MM.1S (cell line): Measurements from ENCODE around the gene SNX18.

Source experiments
- DNase-seq: peaks from one replicate; pipeline ENCODE4 v3.0.0-alpha.2; 2015
- H2AFZ ChIP-seq: fragments of 300-600 bp; sonication (generic); 2 replicates; pipeline ENCODE4 v1.6.0; 2016; ENCODE audit warnings: antibody characterized with exemption, low read length
- H3F3A ChIP-seq: fragments of 300-600 bp; sonication (generic); 2 replicates; pipeline ENCODE4 v1.6.1; 2016; ENCODE audit warnings: mild to moderate bottlenecking, antibody characterized with exemption, low read length, moderate library complexity, mixed read lengths; ENCODE audit not compliant: insufficient read depth
- H3K27ac ChIP-seq: fragments of 300-600 bp; sonication (generic); 2 replicates; pipeline ENCODE4 v1.5.1; 2016; ENCODE audit warnings: mild to moderate bottlenecking, low read length
- H3K27me3 ChIP-seq: fragments of 300-600 bp; sonication (generic); replicated peaks from 2 replicates; pipeline ENCODE4 v1.6.0; 2016; ENCODE audit warnings: low read length; ENCODE audit not compliant: insufficient read depth
- H3K36me3 ChIP-seq: fragments of 300-600 bp; sonication (generic); replicated peaks from 2 replicates; pipeline ENCODE4 v1.6.1; 2016; ENCODE audit warnings: mild to moderate bottlenecking, low read length, mixed read lengths; ENCODE audit not compliant: insufficient read depth
- H3K4me1 ChIP-seq: fragments of 300-600 bp; sonication (generic); 2 replicates; pipeline ENCODE4 v1.6.1; 2016; ENCODE audit warnings: low read length, mixed read lengths
- H3K4me2 ChIP-seq: fragments of 300-600 bp; sonication (generic); 2 replicates; pipeline ENCODE4 v1.6.0; 2016; ENCODE audit warnings: low read depth, low read length
- H3K4me3 ChIP-seq: fragments of 300-600 bp; sonication (generic); 2 replicates; pipeline ENCODE4 v1.5.1; 2016; ENCODE audit warnings: low read length, mixed read lengths
- H3K79me2 ChIP-seq: fragments of 300-600 bp; sonication (generic); 2 replicates; pipeline ENCODE4 v1.6.1; 2016; ENCODE audit warnings: mixed run types, low read length, mixed read lengths
- H3K9ac ChIP-seq: fragments of 300-600 bp; sonication (generic); 2 replicates; pipeline ENCODE4 v1.6.1; 2016; ENCODE audit warnings: low read length, mixed read lengths
- H3K9me2 ChIP-seq: fragments of 300-600 bp; sonication (generic); replicated peaks from 2 replicates; pipeline ENCODE4 v1.6.1; 2016; ENCODE audit warnings: mild to moderate bottlenecking, low read length, mixed read lengths; ENCODE audit not compliant: insufficient read depth
- H3K9me3 ChIP-seq: fragments of 300-600 bp; sonication (generic); replicated peaks from 2 replicates; pipeline ENCODE4 v1.6.1; 2016; ENCODE audit warnings: mild to moderate bottlenecking, low read length, mixed read lengths; ENCODE audit not compliant: insufficient read depth
- H4K20me1 ChIP-seq: fragments of 300-600 bp; sonication (generic); 2 replicates; pipeline ENCODE4 v1.6.1; 2016; ENCODE audit warnings: mild to moderate bottlenecking, low read length, moderate library complexity, mixed read lengths; ENCODE audit not compliant: insufficient read depth
- CTCF ChIP-seq: fragments of 300-600 bp; sonication (generic); IDR thresholded peaks from 2 replicates; pipeline ENCODE4 v1.5.1; 2016; ENCODE audit warnings: antibody characterized with exemption, low read length, mixed read lengths
- EZH2 ChIP-seq: fragments of 300-600 bp; sonication (generic); optimal IDR thresholded peaks from 2 replicates; pipeline ENCODE3; 2017; ENCODE audit warnings: low read depth, mild to moderate bottlenecking, antibody characterized with exemption, low read length, mixed read lengths
- EZH2phosphoT487 ChIP-seq: fragments of 300-600 bp; sonication (generic); IDR thresholded peaks from 2 replicates; pipeline ENCODE4 v1.6.1; 2018; ENCODE audit warnings: antibody characterized with exemption, low read length

Gene SNX18

GRCh38 chr5:54518818-54519508, 1.4 kb downstream of the SNX18 start:
- TF ChIP-seq CTCF (no peak), EZH2phosphoT487 (no peak), EZH2 (no peak)
- Histone ChIP-seq H3K4me2 (peak overlapping the region; percentile 81), H3K4me3 (peak overlapping the region; percentile 69), H3K36me3 (no peaks in the 10 kb centered on the region; the same call in 1 of the 2 replicates), H3K9me2 (no peaks in the 10 kb centered on the region), H3F3A (peaks cover 33% of the 10 kb centered on the region), H2AFZ (no peak overlapping the region), H3K9ac (peak overlapping the region; percentile 33; the same call in 1 of the 2 replicates), H3K79me2 (peaks cover 63% of the 10 kb centered on the region), H3K27me3 (no peaks in the 10 kb centered on the region), H4K20me1 (no peaks in the 10 kb centered on the region), H3K4me1 (peaks cover 34% of the 10 kb centered on the region), H3K9me3 (no peaks in the 10 kb centered on the region), H3K27ac (peak overlapping the region; percentile 19; the same call in 1 of the 2 replicates)
- no peak for DNase-seq

- H3F3A ChIP-seq: peaks cover 38% of the 10 kb centered on the region
- no peaks in the 10 kb centered on the region for H3K27me3 ChIP-seq
- peak; percentile 21 for DNase-seq
- H3K9ac ChIP-seq: peak overlapping the region; percentile 33; the same call in 1 of the 2 replicates
- TF ChIP-seq EZH2phosphoT487 (no peak), EZH2 (no peak), CTCF (no peak)
- no peaks in the 10 kb centered on the region for H3K9me3 ChIP-seq
- H3K36me3 ChIP-seq: no peaks in the 10 kb centered on the region; the same call in 1 of the 2 replicates
- H2AFZ ChIP-seq: no peak overlapping the region
- peak overlapping the region; percentile 81 for H3K4me2 ChIP-seq
- H3K9me2 ChIP-seq: no peaks in the 10 kb centered on the region
- H3K79me2 ChIP-seq: peaks cover 68% of the 10 kb centered on the region
- peaks cover 35% of the 10 kb centered on the region for H3K4me1 ChIP-seq
- H3K4me3 ChIP-seq: peak overlapping the region; percentile 69
- no peaks in the 10 kb centered on the region for H4K20me1 ChIP-seq
- peak overlapping the region; percentile 19; the same call in 1 of the 2 replicates for H3K27ac ChIP-seq
These were observed 1.9 kb downstream of the SNX18 start for GRCh38 chr5:54519509-54519876.

GRCh38 chr5:54520438-54520846, 2.9 kb downstream of the SNX18 start:
- Histone ChIP-seq H3K9me3 (no peaks in the 10 kb centered on the region), H3K27me3 (no peaks in the 10 kb centered on the region), H3K9me2 (no peaks in the 10 kb centered on the region), H3K9ac (peak overlapping the region; percentile 33), H3K27ac (peak overlapping the region; percentile 19; the same call in 1 of the 2 replicates), H3K4me1 (peaks cover 39% of the 10 kb centered on the region), H4K20me1 (no peaks in the 10 kb centered on the region), H3F3A (peaks cover 40% of the 10 kb centered on the region), H3K79me2 (peaks cover 77% of the 10 kb centered on the region), H3K36me3 (no peaks in the 10 kb centered on the region; the same call in 1 of the 2 replicates), H3K4me3 (peak overlapping the region; percentile 69), H3K4me2 (peak overlapping the region; percentile 81), H2AFZ (no peak overlapping the region)
- TF ChIP-seq EZH2 (no peak), CTCF (no peak), EZH2phosphoT487 (no peak)
- no peak for DNase-seq
